HG03097 (cell line): Measurements from ENCODE around the gene MACROH2A1.
"Not testable (repeated sequence)": the region's sequence is repeated elsewhere in the genome, so short reads cannot be mapped to it uniquely, and the experiment has no call there.

Experiments
- ATAC-seq: cut with Tn5 transposase; IDR thresholded peaks from one replicate; pipeline ENCODE4 v1.9.1; 2021; ENCODE audit not compliant: unreplicated experiment, low FRiP score

The MACROH2A1 gene

GRCh38 chr5:135379046-135379654 is 19.9 kb downstream of the MACROH2A1 start:
- no peak for ATAC-seq

- no peak for ATAC-seq
Observed at GRCh38 chr5:135377751-135378680, 21.0 kb downstream of the MACROH2A1 start.

DNA sequence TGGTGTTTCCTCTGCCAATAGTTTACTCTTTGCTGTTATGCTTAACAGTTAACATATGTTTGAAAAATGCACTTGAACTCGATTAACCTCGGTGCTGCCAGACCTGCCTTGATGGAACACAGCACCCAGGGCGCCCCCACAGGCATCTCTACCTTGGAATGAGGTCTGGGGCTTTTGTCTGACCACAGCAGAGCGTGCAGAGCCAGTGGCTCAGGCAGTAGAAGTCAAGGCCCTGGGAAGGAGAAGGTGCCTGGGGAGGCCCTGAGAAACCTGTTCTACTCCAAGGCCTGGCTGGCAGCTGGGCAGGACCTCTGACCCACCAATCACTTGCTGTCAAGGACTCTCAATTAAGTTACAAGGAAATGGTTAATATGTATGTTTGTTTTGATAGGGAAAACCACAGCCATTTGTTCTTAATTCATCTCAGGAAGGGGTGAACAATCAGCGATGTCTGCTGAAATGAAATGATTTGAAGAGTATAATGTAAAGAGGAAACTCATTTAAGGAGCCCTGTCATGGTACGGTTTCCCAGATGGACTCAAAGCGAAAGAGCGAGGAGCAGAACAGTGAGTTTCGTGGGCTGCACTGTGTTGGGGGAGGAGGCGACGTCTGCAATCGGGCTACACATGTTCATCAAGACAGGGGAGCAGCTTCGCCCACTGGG is 21.9 kb downstream of the MACROH2A1 start:
- peak; percentile 77 for ATAC-seq

DNA sequence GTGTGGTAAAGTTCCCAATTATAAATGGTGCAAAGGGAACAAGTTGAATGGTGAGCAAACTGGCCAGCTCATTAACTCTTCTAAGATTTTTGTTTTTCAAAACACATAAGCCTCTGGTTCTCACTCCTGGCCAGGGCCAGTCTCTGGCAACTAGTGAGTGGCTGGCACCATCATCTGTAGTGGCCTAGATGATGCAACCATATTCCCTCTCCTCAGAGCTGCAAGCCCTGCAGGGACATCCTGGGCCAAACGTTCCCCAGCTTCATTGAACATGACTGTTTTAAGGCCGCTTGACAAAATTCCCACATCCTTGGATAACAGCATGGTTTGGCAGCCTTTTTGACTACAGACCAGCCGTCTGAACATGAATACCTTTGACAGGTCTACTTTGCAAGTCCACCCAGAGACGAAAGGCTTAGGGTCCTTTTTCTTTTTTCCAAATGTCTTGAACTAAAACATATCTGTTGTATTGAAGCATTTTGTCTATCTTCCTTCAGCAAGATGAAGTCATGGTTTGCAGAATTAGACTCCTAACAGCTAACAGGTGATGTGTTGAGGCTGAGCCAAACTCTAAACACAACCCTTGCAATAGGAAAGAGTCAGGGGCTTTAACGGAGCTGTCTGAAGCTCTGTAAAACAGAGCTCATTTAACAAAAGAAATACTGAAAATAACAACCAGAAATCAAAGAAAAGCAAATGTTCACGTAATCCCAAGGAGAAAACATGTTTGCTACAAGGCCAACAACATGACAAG is 23.8 kb downstream of the MACROH2A1 start:
- ATAC-seq, result no peak

GRCh38 chr5:135373736-135374515 is 25.1 kb downstream of the MACROH2A1 start:
- no peak for ATAC-seq

GRCh38 chr5:135372654-135373381 is 26.2 kb downstream of the MACROH2A1 start:
- ATAC-seq, result no peak

GRCh38 chr5:135371622-135372232 is 27.3 kb downstream of the MACROH2A1 start:
- ATAC-seq, result no peak

- ATAC-seq, result no peak
Observed at GRCh38 chr5:135369952-135370351, 29.1 kb downstream of the MACROH2A1 start.

GRCh38 chr5:135367554-135367953 is 31.5 kb downstream of the MACROH2A1 start:
- ATAC-seq, result no peak

GRCh38 chr5:135367076-135367475 is 32.0 kb downstream of the MACROH2A1 start:
- ATAC-seq, result no peak

DNA sequence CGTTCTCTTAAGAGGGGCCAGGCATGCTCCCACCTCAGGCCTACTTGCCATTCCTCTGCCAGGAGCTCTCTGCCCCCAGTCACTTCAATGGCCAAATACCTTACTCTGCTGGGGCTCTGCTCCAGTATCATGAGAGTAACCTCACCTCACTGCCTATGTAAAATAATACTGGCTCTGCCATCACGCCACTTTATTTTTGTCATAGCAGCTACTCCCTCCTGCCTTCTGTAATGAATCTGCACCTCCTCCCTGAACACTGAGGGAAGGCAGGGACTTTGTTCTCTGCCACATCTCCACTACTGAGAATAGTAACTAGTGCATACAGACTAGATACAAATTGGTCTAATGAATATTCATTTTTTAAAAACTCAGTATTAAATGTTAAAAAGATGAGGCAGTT is 33.8 kb downstream of the MACROH2A1 start:
- ATAC-seq, result no peak

DNA sequence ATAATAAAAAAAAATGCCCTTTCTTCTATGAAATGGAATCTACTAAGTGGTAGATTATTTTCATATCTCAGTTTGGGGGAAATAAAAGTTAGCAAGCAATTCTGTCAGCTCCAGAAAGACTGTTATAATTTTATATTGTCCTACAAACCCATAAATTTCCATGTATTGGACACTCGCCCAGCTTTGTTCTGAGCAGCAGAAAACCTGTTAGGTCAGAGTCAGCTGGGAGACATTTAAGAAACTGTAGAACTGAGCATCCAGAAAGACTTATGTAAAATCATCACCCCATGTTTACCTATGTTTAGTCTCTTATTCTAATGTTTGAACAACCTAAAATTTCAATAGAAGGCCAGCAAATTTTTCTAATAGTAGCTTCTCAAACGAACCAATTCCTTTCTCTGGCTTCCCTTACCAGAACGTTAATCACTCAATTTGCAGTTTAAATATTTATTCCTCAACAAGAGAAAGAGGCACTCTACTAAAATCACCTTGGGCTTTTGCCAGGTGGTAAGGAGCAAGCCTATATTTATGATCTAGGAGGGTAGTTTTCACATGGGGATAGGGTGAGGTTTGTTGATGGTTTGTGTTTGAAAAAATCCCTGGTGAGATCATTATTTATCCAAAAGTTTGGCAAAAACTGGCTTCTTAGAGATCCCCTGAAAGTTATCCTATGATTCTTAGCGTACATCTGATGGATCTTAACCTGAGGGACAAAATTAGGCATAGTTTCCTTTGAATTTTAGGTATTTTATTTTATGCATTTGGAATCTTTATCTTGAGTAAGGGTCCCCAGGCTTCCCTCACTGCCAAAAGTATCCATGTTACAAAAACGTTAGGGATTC is 34.4 kb downstream of the MACROH2A1 start:
- ATAC-seq, result no peak

DNA sequence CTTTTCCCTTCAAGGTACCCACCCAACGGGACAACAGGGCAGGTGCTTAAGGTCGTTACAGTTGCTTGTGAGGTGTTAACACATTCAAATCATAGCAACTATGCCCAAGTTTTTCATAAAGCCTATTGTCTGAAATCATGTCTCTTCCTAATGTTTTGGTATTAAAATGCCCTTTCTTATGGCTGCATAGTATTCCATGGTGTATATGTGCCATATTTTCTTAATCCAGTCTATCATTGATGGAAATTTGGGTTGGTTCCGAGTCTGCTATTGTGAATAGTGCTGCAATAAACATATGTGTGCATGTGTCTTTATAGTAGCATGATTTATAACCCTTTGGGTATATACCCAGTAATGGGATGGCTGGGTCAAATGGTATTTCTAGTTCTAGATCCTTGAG is 35.7 kb downstream of the MACROH2A1 start:
- ATAC-seq, result not testable (repeated sequence)

GRCh38 chr5:135362102-135362501 is 36.9 kb downstream of the MACROH2A1 start:
- no peak for ATAC-seq

GRCh38 chr5:135360278-135361274 is 38.5 kb downstream of the MACROH2A1 start:
- ATAC-seq, result no peak

- no peak for ATAC-seq
Observed at GRCh38 chr5:135359374-135360165, 39.5 kb downstream of the MACROH2A1 start.
